ENCODE measurements around the gene FLOT2. TPM values are rescaled to one million over a fixed set of nuclear protein-coding genes. Genes with fewer than 3 reads are reported as not detected.

The FLOT2 gene
- total and polyA plus RNA-seq, 4 donors, result 46.2 to 226 (median 121) TPM

- no peak overlapping the region for H3K4me3 ChIP-seq
- ATAC-seq (ENCODE audit: insufficient read depth, low FRiP score) (no peak), DNase-seq (no peak)
- WGBS, 2 donors, result 96 to 98% methylated on average over 17 of the region's 17 CpGs
- no peak overlapping the region for H3K9ac ChIP-seq (ENCODE audit: insufficient read depth in 1 of 2, low read length in 2 of 2)
- H3K27me3 ChIP-seq (ENCODE audit: control insufficient read depth in 3 of 3, insufficient read depth in 3 of 3, low read length in 2 of 3), result no peaks in the 10 kb centered on the region
- H3K27ac ChIP-seq (ENCODE audit: low read depth in 1 of 2, low read length in 1 of 2), result no peak overlapping the region
- no peaks in the 10 kb centered on the region for H3K4me1 ChIP-seq (ENCODE audit: control insufficient read depth in 5 of 5, insufficient read depth in 5 of 5, low read length in 5 of 5)
- no peaks in the 10 kb centered on the region for H3K9me3 ChIP-seq (ENCODE audit: control insufficient read depth in 4 of 4, insufficient read depth in 3 of 4, low read length in 3 of 4)
- H3K36me3 ChIP-seq (ENCODE audit: control insufficient read depth in 4 of 4, insufficient read depth in 4 of 4, low read length in 4 of 4), result peaks cover 2 to 73% (median 34%) of the 10 kb centered on the region in 4 donors
- no peak for TF ChIP-seq CTCF (IDR thresholded peaks at IDR 0.05; ENCODE audit: control extremely low read depth, extremely low read depth)
These were observed 15.9 kb downstream of the FLOT2 start for GRCh38 chr17:28881533-28882056.

DNA sequence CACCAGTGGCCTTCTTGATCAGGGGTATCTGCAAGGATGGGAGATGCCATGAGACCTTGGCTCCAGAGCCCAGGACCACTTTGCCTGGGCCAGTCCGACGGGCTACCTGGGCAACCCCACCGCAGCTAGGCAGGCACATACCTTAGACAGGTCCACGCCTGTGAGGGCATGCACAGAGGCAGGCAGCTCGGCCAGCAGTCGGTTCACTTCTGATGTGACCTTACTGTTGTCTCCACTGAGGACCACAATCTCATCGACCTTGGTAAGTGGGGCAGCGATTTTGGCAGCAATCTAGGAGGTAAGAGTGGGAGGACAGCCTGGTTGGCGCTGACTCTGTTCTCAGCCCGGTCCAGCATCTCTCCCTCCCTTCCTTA, 17.0 kb downstream of the FLOT2 start:
- DNase-seq, result no peak
- no peak for TF ChIP-seq CTCF (IDR thresholded peaks at IDR 0.05; ENCODE audit: control extremely low read depth, extremely low read depth)

DNA sequence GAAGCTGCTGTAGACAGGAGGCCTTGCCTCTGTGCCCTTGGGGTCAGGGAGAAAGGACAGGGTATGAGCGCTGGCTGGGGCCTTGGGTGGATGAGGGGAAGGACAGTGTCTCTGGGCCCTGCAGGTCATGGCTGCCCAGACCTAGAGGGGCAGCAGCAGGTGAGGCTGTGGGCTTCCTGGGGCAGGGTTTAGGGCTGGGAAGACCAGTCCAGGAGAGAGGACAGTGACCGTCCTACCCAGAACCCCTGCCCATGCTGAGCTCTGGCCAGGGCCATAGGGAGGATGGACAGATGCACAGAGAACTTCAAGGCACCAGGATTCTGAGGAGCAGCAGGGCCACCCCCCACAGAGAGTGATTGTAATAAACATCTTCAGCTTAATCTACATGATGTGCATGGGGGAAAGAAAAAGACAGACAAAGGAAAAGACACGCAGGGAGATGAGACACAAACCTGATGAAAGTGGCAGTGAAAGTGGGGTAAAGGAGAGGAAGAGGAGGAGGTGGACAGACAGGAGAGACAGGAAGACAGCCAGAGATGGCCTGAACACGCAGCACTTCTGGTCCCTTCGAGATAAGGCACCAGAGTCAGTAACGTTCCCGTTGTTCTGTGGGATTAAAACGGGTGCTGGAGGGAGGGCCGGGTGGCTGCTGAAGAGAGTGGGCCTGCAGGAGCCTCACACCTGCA, 17.5 kb downstream of the FLOT2 start:
- WGBS, 2 donors, result 78 to 85% methylated on average over 8 to 9 of the region's 9 CpGs
- Histone ChIP-seq H3K27ac (ENCODE audit: low read depth in 1 of 2, low read length in 1 of 2) (no peak overlapping the region), H3K36me3 (ENCODE audit: control insufficient read depth in 4 of 4, insufficient read depth in 4 of 4, low read length in 4 of 4) (peaks cover 2 to 60% (median 30%) of the 10 kb centered on the region in 4 donors), H3K9me3 (ENCODE audit: control insufficient read depth in 4 of 4, insufficient read depth in 3 of 4, low read length in 3 of 4) (no peaks in the 10 kb centered on the region), H3K4me1 (ENCODE audit: control insufficient read depth in 5 of 5, insufficient read depth in 5 of 5, low read length in 5 of 5) (no peaks in the 10 kb centered on the region), H3K4me3 (no peak overlapping the region), H3K27me3 (ENCODE audit: control insufficient read depth in 3 of 3, insufficient read depth in 3 of 3, low read length in 2 of 3) (no peaks in the 10 kb centered on the region), H3K9ac (ENCODE audit: insufficient read depth in 1 of 2, low read length in 2 of 2) (no peak overlapping the region)
- DNase-seq, result no peak
- TF ChIP-seq CTCF (IDR thresholded peaks at IDR 0.05; ENCODE audit: control extremely low read depth, extremely low read depth), result no peak
- no peak for ATAC-seq (ENCODE audit: insufficient read depth, low FRiP score)

More for the DNA sequence above, 17.0 kb downstream of the FLOT2 start:
- Histone ChIP-seq H3K27me3 (ENCODE audit: control insufficient read depth in 3 of 3, insufficient read depth in 3 of 3, low read length in 2 of 3) (no peaks in the 10 kb centered on the region), H3K4me3 (no peak overlapping the region), H3K4me1 (ENCODE audit: control insufficient read depth in 5 of 5, insufficient read depth in 5 of 5, low read length in 5 of 5) (no peaks in the 10 kb centered on the region), H3K27ac (ENCODE audit: low read depth in 1 of 2, low read length in 1 of 2) (no peak overlapping the region), H3K9ac (ENCODE audit: insufficient read depth in 1 of 2, low read length in 2 of 2) (no peak overlapping the region), H3K9me3 (ENCODE audit: control insufficient read depth in 4 of 4, insufficient read depth in 3 of 4, low read length in 3 of 4) (no peaks in the 10 kb centered on the region), H3K36me3 (ENCODE audit: control insufficient read depth in 4 of 4, insufficient read depth in 4 of 4, low read length in 4 of 4) (peaks cover 2 to 65% (median 34%) of the 10 kb centered on the region in 4 donors)
- 92 to 94% methylated on average over 10 of the region's 10 CpGs for WGBS, 2 donors
- ATAC-seq (ENCODE audit: insufficient read depth, low FRiP score), result no peak
